IMR-90 (cell line): Measurements from ENCODE around the gene TMEM61. TPM values are rescaled to one million over a fixed set of nuclear protein-coding genes. Genes with fewer than 3 reads are reported as not detected.

Experiments used
- ATAC-seq: fragments of 200-7000 bp; cut with Tn5 transposase; 2 replicates; pipeline ENCODE4 v1.9.1; 2020; ENCODE audit warnings: low read depth, mild to moderate bottlenecking, moderate library complexity
- BruUV-seq: library from RNA; stranded (reverse); fragments of 400-500 nt; replicated peaks from 2 replicates; lab custom pipeline; 2021; lab: Mats Ljungman, UMichigan
- CTCF ChIA-PET: fragments of 300-600 bp; formaldehyde crosslinking; extraction: SDS; loops from one replicate; lab custom pipeline; 2021; ENCODE audit warnings: antibody characterized with exemption; lab: Yijun Ruan, JAX
- POLR2A ChIA-PET: fragments of 300-600 bp; sonication (Branson Sonifier 250); formaldehyde crosslinking; loops from one replicate; lab custom pipeline; 2022; ENCODE audit warnings: antibody characterized with exemption; ENCODE audit not compliant: unreplicated experiment; lab: Charles Lee
- DNase-seq: peaks from one replicate; pipeline ENCODE4 v3.0.0; 2013
- H2AFZ ChIP-seq: replicated peaks from 2 replicates; pipeline ENCODE3; 2013; ENCODE audit warnings: low read length, mild to moderate bottlenecking; ENCODE audit not compliant: poor library complexity
- H2AK5ac ChIP-seq: 2 replicates; pipeline ENCODE4 v1.6.1; 2013; ENCODE audit warnings: low read depth, low read length, inconsistent platforms
- H2AK9ac ChIP-seq: replicated peaks from 2 replicates; pipeline ENCODE3; 2013; ENCODE audit warnings: mild to moderate bottlenecking, low read depth, low read length, moderate library complexity; ENCODE audit not compliant: poor library complexity
- H2BK120ac ChIP-seq: 2 replicates; pipeline ENCODE4 v1.6.1; 2013; ENCODE audit warnings: low read depth, low read length, inconsistent platforms
- H2BK15ac ChIP-seq: 3 replicates; pipeline ENCODE4 v1.6.1; 2013; ENCODE audit warnings: low read depth, low read length, inconsistent platforms
- H2BK20ac ChIP-seq: 2 replicates; pipeline ENCODE4 v1.6.1; 2013; ENCODE audit warnings: low read depth, mild to moderate bottlenecking, inconsistent platforms, low read length, moderate library complexity
- H2BK5ac ChIP-seq: 2 replicates; pipeline ENCODE4 v1.6.1; 2013; ENCODE audit warnings: mild to moderate bottlenecking, low read depth, low read length, inconsistent platforms; ENCODE audit not compliant: poor library complexity, severe bottlenecking
- H3K14ac ChIP-seq: replicated peaks from 2 replicates; pipeline ENCODE4 v1.6.1; 2013; ENCODE audit warnings: low read depth, low read length, inconsistent platforms
- H3K18ac ChIP-seq: 2 replicates; pipeline ENCODE4 v1.6.1; 2013; ENCODE audit warnings: low read depth, low read length, control low read depth
- H3K23ac ChIP-seq: 2 replicates; pipeline ENCODE4 v1.6.1; 2013; ENCODE audit warnings: low read depth, low read length, inconsistent platforms
- H3K27ac ChIP-seq: 2 replicates; pipeline ENCODE4 v1.5.1; 2013; ENCODE audit warnings: mild to moderate bottlenecking, control low read depth, low read length; ENCODE audit not compliant: insufficient read depth
- H3K27me3 ChIP-seq: 2 replicates; pipeline ENCODE4 v1.6.1; 2013; ENCODE audit warnings: low read length; ENCODE audit not compliant: control insufficient read depth, insufficient read depth
- H3K36me3 ChIP-seq: 2 replicates; pipeline ENCODE4 v1.6.1; 2013; ENCODE audit warnings: low read length, mixed read lengths; ENCODE audit not compliant: control insufficient read depth, insufficient read depth
- H3K4ac ChIP-seq: 2 replicates; pipeline ENCODE4 v1.6.1; 2013; ENCODE audit warnings: low read depth, low read length, inconsistent platforms
- H3K4me1 ChIP-seq: 2 replicates; pipeline ENCODE4 v1.6.1; 2013; ENCODE audit warnings: low read length, mixed read lengths; ENCODE audit not compliant: control insufficient read depth, insufficient read depth
- H3K4me2 ChIP-seq: 2 replicates; pipeline ENCODE4 v1.6.1; 2013; ENCODE audit warnings: low read depth, mild to moderate bottlenecking, control low read depth, low read length, moderate library complexity
- H3K4me3 ChIP-seq: 2 replicates; pipeline ENCODE4 v1.5.1; 2013; ENCODE audit warnings: low read depth, mild to moderate bottlenecking, control low read depth, low read length, moderate library complexity; ENCODE audit not compliant: insufficient read depth
- H3K56ac ChIP-seq: 2 replicates; pipeline ENCODE4 v1.6.1; 2013; ENCODE audit warnings: low read length, inconsistent platforms; ENCODE audit not compliant: insufficient read depth; ENCODE audit errors: extremely low read depth
- H3K79me1 ChIP-seq, 2 experiments: 2 replicates each; pipeline ENCODE4 v1.6.1; 2013; ENCODE audit warnings: low read length in 2 of 2, inconsistent platforms in 1 of 2, low read depth in 1 of 2
- H3K9ac ChIP-seq: 2 replicates; pipeline ENCODE4 v1.6.1; 2013; ENCODE audit warnings: low read depth, low read length, control low read depth
- H3K9me1 ChIP-seq: 2 replicates; pipeline ENCODE4 v1.6.1; 2013; ENCODE audit warnings: low read length, inconsistent platforms; ENCODE audit not compliant: insufficient read depth
- H3K9me3 ChIP-seq: 2 replicates; pipeline ENCODE4 v1.6.1; 2013; ENCODE audit warnings: low read length; ENCODE audit not compliant: control insufficient read depth, insufficient read depth
- H4K20me1 ChIP-seq: 2 replicates; pipeline ENCODE4 v1.6.1; 2013; ENCODE audit warnings: low read length, inconsistent platforms; ENCODE audit not compliant: insufficient read depth
- H4K5ac ChIP-seq: 2 replicates; pipeline ENCODE4 v1.6.1; 2013; ENCODE audit warnings: mild to moderate bottlenecking, low read depth, low read length, control low read depth
- H4K8ac ChIP-seq, 2 experiments: 2 replicates each; pipeline ENCODE4 v1.6.1; 2013; ENCODE audit warnings: low read depth in 2 of 2, low read length in 2 of 2, control low read depth in 1 of 2, inconsistent platforms in 1 of 2
- H4K91ac ChIP-seq: 2 replicates; pipeline ENCODE4 v1.6.1; 2013; ENCODE audit warnings: low read depth, low read length, inconsistent platforms; ENCODE audit not compliant: insufficient read depth
- BHLHE40 ChIP-seq: fragments of 150-350 bp; IDR thresholded peaks from 2 replicates; pipeline ENCODE4 v1.6.1; 2016; ENCODE audit warnings: mild to moderate bottlenecking, low read depth, low read length
- RAD21 ChIP-seq: IDR thresholded peaks from 2 replicates; pipeline ENCODE4 v1.6.1; 2012; ENCODE audit warnings: low read length, improper control_type of control experiment
- RCOR1 ChIP-seq: IDR thresholded peaks from 2 replicates; pipeline ENCODE4 v1.6.1; 2012; ENCODE audit warnings: mild to moderate bottlenecking, low read length, improper control_type of control experiment; ENCODE audit not compliant: insufficient replicate concordance
- RFX5 ChIP-seq: IDR thresholded peaks from 2 replicates; pipeline ENCODE4 v1.8.0; 2012; ENCODE audit warnings: low read depth, mild to moderate bottlenecking, low read length, moderate library complexity
- WGBS, 2 experiments: methylation state at CpG; one replicate each; pipeline versions ENCODE4 v1.1.5 to v1.1.7; 2013; ENCODE audit warnings: missing lambda C conversion rate in 2 of 2; ENCODE audit not compliant: insufficient read length in 1 of 2; ENCODE audit errors: extremely low coverage in 2 of 2; 5-methylcytosine and 5-hydroxymethylcytosine counted together
- dilution Hi-C: fragments of 300-500 bp; cut with HindIII; formaldehyde crosslinking; loops from one replicate; pipeline ENCODE4 v1.14.3; 2018; ENCODE audit warnings: low sequenced_read_pairs; ENCODE audit not compliant: unreplicated experiment
- in situ Hi-C: fragments of 300-500 bp; cut with MboI; formaldehyde crosslinking; loops from 3 replicates; pipeline ENCODE4 v1.14.3; 2019; ENCODE audit warnings: low sequenced_read_pairs, inconsistent platforms, mixed read lengths
- intact Hi-C: fragments of 100-400 bp; cut with micrococcal nuclease; formaldehyde crosslinking; loops from 2 replicates; pipeline ENCODE4 v1.10.0; 2022
- polyA plus RNA-seq, 3 experiments: library from polyadenylated mRNA; depleted of rRNA; stranded (reverse); fragments of >200 nt; gene quantifications; 2 replicates each; pipeline ENCODE4 v1.2.3, GENCODE V29; 2012; ENCODE audit warnings: low replicate concordance in 1 of 3
- total RNA-seq: library from RNA; depleted of rRNA; stranded (reverse); fragments of >200 nt; gene quantifications from 2 replicates; pipeline ENCODE4 v1.2.3, GENCODE V29; 2012

TMEM61 gene
- total and polyA plus RNA-seq, 2 of the 4 experiments (the other 2 are of a cell fraction), result not detected

GRCh38 chr1:54993140-54993539 lies 12.7 kb downstream of the TMEM61 start:
- H2BK120ac ChIP-seq, result no peak overlapping the region
- no peak overlapping the region for H2BK15ac ChIP-seq
- no peak overlapping the region for H3K18ac ChIP-seq
- no peaks in the 10 kb centered on the region for H3K36me3 ChIP-seq
- H3K4me1 ChIP-seq, result no peaks in the 10 kb centered on the region
- no peaks in the 10 kb centered on the region for H3K79me1 ChIP-seq
- intact Hi-C loops (no loop called here), dilution Hi-C loops (no loop called here), in situ Hi-C loops (no loop called here)
- no peak overlapping the region for H4K8ac ChIP-seq
- peaks cover 51% of the 10 kb centered on the region for H3K27me3 ChIP-seq
- H3K56ac ChIP-seq, result no peak overlapping the region
- H2BK20ac ChIP-seq, result no peak overlapping the region
- H3K14ac ChIP-seq, result no peak overlapping the region
- no peak for DNase-seq
- H3K4me3 ChIP-seq, result no peak overlapping the region
- no peak overlapping the region for H2BK5ac ChIP-seq
- H4K91ac ChIP-seq, result no peak overlapping the region
- POLR2A ChIA-PET, result no interaction called here
- H3K9me3 ChIP-seq, result no peaks in the 10 kb centered on the region
- H3K27ac ChIP-seq, result no peak overlapping the region
- H3K4me2 ChIP-seq, result no peak overlapping the region
- no peaks in the 10 kb centered on the region for H3K9me1 ChIP-seq
- H2AFZ ChIP-seq, result no peak overlapping the region
- peaks cover 7% of the 10 kb centered on the region; the same call in 1 of the 2 replicates for H4K20me1 ChIP-seq
- TF ChIP-seq BHLHE40 (no peak), RAD21 (no peak), RFX5 (no peak), RCOR1 (no peak)
- H3K23ac ChIP-seq, result no peak overlapping the region
- CTCF ChIA-PET, result no interaction called here
- BruUV-seq, result no TSS peak
- no peak overlapping the region for H4K5ac ChIP-seq
- H3K4ac ChIP-seq, result no peak overlapping the region
- no CpG with 5 or more reads among the region's 6 CpGs for WGBS, 2 experiments
- no peak overlapping the region for H2AK9ac ChIP-seq
- no peak overlapping the region for H2AK5ac ChIP-seq
- no peak overlapping the region for H3K9ac ChIP-seq
- no peak for ATAC-seq
